ENCODE data around the gene MPV17.

MPV17 gene

DNA sequence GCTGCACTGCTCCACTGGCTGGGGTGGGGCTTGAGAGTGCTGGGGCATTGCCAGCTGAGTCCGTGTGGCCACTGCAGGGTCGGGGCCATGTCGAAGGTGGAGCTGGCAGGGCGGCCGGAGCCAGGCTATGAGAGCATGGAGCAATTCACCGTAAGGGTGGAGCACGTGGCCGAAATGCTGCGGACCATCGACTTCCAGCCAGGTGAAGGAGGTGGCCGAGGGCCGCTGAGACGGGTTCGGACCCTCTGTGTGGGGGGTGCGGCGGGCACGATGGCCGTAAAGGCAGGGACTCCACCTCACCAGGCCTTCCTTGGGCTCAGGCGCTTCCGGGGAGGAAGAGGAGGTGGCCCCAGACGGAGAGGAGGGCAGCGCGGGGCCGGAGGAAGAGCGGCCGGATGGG lies 16.8 kb downstream of the MPV17 start:
- no peak overlapping the region for H3K27ac ChIP-seq (replicated peaks)
- TF ChIP-seq, protein P1, sequence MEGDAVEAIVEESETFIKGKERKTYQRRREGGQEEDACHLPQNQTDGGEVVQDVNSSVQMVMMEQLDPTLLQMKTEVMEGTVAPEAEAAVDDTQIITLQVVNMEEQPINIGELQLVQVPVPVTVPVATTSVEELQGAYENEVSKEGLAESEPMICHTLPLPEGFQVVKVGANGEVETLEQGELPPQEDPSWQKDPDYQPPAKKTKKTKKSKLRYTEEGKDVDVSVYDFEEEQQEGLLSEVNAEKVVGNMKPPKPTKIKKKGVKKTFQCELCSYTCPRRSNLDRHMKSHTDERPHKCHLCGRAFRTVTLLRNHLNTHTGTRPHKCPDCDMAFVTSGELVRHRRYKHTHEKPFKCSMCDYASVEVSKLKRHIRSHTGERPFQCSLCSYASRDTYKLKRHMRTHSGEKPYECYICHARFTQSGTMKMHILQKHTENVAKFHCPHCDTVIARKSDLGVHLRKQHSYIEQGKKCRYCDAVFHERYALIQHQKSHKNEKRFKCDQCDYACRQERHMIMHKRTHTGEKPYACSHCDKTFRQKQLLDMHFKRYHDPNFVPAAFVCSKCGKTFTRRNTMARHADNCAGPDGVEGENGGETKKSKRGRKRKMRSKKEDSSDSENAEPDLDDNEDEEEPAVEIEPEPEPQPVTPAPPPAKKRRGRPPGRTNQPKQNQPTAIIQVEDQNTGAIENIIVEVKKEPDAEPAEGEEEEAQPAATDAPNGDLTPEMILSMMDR (IDR thresholded peaks at IDR 0.05; ENCODE audit: insufficient read depth, low read length): no peak
- TF ChIP-seq POLR2AphosphoS5 (IDR thresholded peaks at IDR 0.05; ENCODE audit: low read depth): no peak
- no peak for TF ChIP-seq GABPA (IDR thresholded peaks at IDR 0.05; ENCODE audit: low read depth)
- TF ChIP-seq, protein P2, sequence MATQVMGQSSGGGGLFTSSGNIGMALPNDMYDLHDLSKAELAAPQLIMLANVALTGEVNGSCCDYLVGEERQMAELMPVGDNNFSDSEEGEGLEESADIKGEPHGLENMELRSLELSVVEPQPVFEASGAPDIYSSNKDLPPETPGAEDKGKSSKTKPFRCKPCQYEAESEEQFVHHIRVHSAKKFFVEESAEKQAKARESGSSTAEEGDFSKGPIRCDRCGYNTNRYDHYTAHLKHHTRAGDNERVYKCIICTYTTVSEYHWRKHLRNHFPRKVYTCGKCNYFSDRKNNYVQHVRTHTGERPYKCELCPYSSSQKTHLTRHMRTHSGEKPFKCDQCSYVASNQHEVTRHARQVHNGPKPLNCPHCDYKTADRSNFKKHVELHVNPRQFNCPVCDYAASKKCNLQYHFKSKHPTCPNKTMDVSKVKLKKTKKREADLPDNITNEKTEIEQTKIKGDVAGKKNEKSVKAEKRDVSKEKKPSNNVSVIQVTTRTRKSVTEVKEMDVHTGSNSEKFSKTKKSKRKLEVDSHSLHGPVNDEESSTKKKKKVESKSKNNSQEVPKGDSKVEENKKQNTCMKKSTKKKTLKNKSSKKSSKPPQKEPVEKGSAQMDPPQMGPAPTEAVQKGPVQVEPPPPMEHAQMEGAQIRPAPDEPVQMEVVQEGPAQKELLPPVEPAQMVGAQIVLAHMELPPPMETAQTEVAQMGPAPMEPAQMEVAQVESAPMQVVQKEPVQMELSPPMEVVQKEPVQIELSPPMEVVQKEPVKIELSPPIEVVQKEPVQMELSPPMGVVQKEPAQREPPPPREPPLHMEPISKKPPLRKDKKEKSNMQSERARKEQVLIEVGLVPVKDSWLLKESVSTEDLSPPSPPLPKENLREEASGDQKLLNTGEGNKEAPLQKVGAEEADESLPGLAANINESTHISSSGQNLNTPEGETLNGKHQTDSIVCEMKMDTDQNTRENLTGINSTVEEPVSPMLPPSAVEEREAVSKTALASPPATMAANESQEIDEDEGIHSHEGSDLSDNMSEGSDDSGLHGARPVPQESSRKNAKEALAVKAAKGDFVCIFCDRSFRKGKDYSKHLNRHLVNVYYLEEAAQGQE (IDR thresholded peaks at IDR 0.05; ENCODE audit: insufficient replicate concordance, low read depth): no peak
- no peak for TF ChIP-seq SPI1 (IDR thresholded peaks at IDR 0.05; ENCODE audit: borderline replicate concordance, low read depth)
- H3K4me3 ChIP-seq (replicated peaks; ENCODE audit: insufficient read depth, low read length): no peak overlapping the region
- no peak for DNase-seq (ENCODE audit: low read depth in 1 of 2, low spot score in 1 of 2)
- H3K27me3 ChIP-seq (ENCODE audit: insufficient read depth, poor library complexity, severe bottlenecking): peaks cover 12% of the 10 kb centered on the region

DNA sequence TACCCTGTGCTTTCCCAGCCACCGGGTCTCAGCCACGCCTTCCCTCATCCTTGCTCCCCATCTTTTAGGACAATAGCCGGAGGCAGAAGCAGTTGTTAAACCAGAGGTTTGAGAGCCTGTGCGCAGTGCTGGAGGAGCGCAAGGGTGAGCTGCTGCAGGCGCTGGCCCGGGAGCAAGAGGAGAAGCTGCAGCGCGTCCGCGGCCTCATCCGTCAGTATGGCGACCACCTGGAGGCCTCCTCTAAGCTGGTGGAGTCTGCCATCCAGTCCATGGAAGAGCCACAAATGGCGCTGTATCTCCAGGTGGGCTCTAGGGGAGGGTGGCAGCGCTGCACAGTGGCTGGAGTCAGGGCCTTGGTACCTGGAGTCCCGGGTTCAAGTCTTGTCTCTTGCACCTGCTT lies 17.4 kb downstream of the MPV17 start:
- H3K4me3 ChIP-seq (replicated peaks; ENCODE audit: insufficient read depth, low read length): no peak overlapping the region
- DNase-seq (ENCODE audit: low read depth in 1 of 2, low spot score in 1 of 2): no peak
- H3K27ac ChIP-seq (replicated peaks): no peak overlapping the region
- TF ChIP-seq, protein P1 (IDR thresholded peaks at IDR 0.05; ENCODE audit: insufficient read depth, low read length): no peak
- TF ChIP-seq, protein P2 (IDR thresholded peaks at IDR 0.05; ENCODE audit: insufficient replicate concordance, low read depth): no peak
- TF ChIP-seq POLR2AphosphoS5 (IDR thresholded peaks at IDR 0.05; ENCODE audit: low read depth): no peak
- TF ChIP-seq GABPA (IDR thresholded peaks at IDR 0.05; ENCODE audit: low read depth): no peak
- no peak for TF ChIP-seq SPI1 (IDR thresholded peaks at IDR 0.05; ENCODE audit: borderline replicate concordance, low read depth)
- H3K27me3 ChIP-seq (ENCODE audit: insufficient read depth, poor library complexity, severe bottlenecking): peaks cover 12% of the 10 kb centered on the region

DNA sequence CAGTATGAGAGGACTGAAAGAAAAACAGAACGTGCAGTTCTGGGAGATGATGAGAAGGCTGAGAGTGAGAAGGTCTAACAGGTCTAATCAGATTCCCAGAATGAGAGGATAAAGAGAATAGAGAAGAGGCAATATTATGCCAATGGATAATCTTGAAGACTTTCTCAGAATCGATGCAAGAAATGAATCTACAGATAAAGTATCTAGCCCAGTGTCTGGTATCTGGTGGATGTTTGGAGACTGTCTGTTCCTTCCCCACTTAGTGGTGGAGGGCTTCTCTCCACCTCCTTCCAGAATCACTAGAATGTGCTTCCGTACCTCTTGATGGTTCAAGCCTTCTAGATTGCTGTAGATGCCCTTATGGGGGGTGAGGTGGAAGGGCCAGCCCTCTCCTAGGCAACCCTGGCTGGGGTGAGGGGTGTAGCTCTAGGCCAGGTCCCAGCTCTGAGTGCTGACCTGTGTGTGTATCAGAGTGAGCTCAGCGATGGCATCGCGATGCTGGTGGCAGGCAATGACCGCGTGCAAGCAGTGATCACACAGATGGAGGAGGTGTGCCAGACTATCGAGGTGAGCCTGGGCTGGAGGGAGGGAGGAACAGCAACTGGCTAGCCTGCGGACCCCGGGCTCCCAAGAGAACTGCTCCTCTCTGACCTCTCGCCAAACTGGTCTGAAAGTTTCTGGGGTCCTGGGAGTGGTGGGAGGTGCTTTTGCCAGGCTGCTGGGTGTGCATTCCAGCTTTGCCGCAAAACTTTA lies 18.2 kb downstream of the MPV17 start:
- TF ChIP-seq GABPA (IDR thresholded peaks at IDR 0.05; ENCODE audit: low read depth) (no peak), SPI1 (IDR thresholded peaks at IDR 0.05; ENCODE audit: borderline replicate concordance, low read depth) (no peak), POLR2AphosphoS5 (IDR thresholded peaks at IDR 0.05; ENCODE audit: low read depth) (no peak)
- TF ChIP-seq, protein P2 (IDR thresholded peaks at IDR 0.05; ENCODE audit: insufficient replicate concordance, low read depth): no peak
- TF ChIP-seq, protein P1 (IDR thresholded peaks at IDR 0.05; ENCODE audit: insufficient read depth, low read length): no peak
- Histone ChIP-seq H3K27ac (replicated peaks) (no peak overlapping the region), H3K4me3 (replicated peaks; ENCODE audit: insufficient read depth, low read length) (no peak overlapping the region), H3K27me3 (ENCODE audit: insufficient read depth, poor library complexity, severe bottlenecking) (peaks cover 12% of the 10 kb centered on the region)
- no peak for DNase-seq (ENCODE audit: low read depth in 1 of 2, low spot score in 1 of 2)

All from HL-60 (cell line).